ENCODE measurements around the gene BRCA1. TPM values are rescaled to one million over a fixed set of nuclear protein-coding genes. Genes with fewer than 3 reads are reported as not detected.
"Not testable (repeated sequence)": the region's sequence is repeated elsewhere in the genome, so short reads cannot be mapped to it uniquely, and the experiment has no call there.

BRCA1 gene
- total RNA-seq, 1 donor from 2014 or later: 3.4 TPM

DNA sequence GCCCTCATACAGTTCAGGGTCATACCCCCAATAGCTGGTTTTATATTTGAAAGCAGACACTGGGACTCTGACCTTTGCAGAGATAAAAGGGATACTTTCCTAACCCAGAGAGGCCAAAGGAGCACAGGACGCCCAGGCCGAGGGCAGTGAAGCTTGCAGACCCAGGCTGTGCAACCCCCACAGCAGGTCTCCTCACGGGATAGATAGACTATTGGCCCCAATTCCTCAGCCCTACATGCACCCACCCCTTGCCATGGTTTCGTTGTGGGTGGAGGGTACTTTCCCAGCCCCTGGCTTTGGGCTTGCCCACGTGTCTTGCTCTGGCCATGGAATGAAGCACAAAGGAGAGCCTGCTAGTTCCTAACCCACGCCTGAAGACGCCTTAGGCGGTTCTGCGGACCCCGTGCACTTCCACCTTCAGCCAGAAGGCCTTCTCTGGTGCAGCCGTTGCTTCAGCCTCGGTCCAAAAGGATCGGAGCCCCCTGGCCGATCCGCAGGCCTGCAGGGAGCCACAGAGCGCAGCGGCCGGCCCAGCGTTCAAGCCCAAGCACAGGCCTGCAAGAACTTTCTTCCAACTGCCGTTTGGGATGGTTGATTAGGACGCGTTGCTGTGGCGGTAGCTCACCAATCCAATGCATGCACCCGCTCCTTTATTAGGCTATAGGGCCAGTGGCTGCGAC, 9.8 kb upstream of the BRCA1 start:
- DNase-seq (ENCODE audit: low spot score): peak; percentile 73

GRCh38 chr17:43133439-43133838, 8.3 kb upstream of the BRCA1 start:
- not testable (repeated sequence) for DNase-seq (ENCODE audit: low spot score)

- no peak for DNase-seq (ENCODE audit: low spot score)
Measured at GRCh38 chr17:43132117-43132516, 7.0 kb upstream of the BRCA1 start.

GRCh38 chr17:43129671-43130010, 4.5 kb upstream of the BRCA1 start:
- DNase-seq (ENCODE audit: low spot score): no peak

- peak; percentile 26 for DNase-seq (ENCODE audit: low spot score)
Measured at GRCh38 chr17:43127333-43127876, 2.2 kb upstream of the BRCA1 start.

GRCh38 chr17:43126911-43127290, 1.7 kb upstream of the BRCA1 start:
- DNase-seq (ENCODE audit: low spot score): peak; percentile 81

- peak; percentile 74 for DNase-seq (ENCODE audit: low spot score)
Measured at GRCh38 chr17:43125967-43126910, 1.1 kb upstream of the BRCA1 start.

DNA sequence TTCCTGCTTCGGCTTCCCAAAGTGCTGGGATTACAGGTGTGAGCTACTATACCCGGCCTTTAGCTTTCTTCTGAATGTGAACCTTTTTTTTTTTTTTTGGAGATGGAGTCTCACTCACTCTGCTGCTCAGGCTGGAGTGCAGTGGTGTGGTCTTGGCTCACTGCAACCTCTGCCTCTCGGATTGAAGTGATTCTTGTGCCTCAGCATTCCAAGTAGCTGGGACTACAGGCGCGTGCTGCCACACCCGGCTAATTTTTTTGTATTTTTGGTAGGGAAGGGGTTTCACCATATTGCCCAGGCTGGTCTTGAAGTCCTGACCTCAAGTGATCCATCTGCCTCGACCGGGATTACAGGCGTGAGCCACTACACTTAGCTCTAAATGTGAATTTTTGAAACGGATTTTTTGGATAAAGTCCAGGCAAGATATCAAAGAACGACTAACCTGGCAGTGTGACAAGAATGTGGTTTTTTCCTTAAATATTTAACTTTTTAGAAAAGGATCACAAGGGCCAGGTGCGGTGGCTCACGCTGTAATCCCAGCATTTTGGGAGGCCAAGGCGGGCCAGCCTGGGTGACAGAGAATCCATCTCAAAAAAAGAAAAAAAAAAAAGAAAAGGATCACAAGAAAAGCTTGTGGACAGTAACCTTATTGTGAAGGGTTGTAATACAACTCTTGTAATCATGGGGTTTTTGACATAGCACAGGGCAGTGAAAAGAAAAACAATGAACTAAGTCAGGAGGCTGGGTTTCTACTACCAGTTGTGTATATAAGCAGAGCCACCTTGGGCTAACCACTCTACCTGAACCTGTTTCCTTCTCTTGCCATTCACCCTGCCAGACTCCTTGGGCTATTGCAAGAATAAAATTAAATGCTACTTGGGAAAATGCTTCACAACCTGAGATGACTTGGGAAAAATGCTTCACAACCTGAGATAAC, 6.2 kb downstream of the BRCA1 start:
- no peak for DNase-seq (ENCODE audit: low spot score)

DNA sequence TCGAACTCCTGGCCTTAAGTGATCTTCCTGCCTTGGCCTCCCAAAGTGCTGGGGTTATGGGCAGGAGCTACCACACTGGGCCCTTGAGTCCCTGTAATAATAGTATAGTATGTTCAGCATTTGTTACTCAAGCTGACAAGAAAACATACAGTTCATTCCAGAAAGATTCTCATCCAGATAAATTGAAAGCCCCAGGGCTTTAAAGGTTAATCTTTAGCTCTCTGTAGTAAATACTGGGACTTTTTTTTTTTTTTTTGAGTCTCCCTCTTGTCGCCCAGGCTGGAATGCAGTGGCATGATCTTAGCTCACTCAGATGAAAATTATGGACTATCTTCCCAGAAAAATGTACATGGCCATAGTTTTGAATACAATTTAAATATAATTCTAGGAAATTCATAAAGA, 11.0 kb downstream of the BRCA1 start:
- no peak for DNase-seq (ENCODE audit: low spot score)

DNA sequence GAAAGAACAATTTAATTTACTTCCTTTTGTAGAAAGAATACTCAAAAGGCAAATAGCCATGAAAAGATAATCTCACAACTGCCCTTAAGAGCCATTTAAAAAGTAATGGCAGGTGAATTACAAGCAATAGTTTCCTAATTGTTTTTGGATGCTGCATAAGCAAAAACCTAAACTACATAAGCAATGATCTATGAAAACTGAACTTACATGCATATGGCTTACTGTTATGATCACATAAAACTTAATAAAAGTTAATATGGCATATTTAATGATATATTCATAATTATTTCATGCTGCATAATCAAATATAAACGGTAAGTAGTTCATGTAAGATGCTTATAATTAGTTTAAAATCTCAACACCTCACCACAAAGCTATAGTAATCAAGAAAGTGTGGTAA, 18.6 kb downstream of the BRCA1 start:
- no peak for DNase-seq (ENCODE audit: low spot score)

DNA sequence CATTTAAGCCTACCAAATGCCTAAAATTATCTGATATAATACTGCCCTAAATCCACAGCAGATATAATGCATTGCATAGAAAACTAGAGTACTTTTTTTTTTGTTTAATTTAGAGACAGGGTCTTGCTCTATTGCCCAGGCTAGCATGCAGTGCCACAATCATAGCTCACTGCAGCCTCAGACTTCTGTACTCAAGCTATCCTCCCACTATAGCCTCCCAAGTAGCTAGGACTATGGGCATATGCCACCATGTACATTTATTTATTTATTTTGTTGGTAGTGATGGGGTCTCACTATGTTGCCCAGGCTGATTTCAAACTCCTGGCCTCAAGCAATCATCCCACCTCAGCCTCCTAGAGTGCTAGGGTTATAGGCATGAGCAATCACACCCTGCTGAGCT, 20.0 kb downstream of the BRCA1 start:
- DNase-seq (ENCODE audit: low spot score): no peak

GRCh38 chr17:43104665-43105064, 20.5 kb downstream of the BRCA1 start:
- no peak for DNase-seq (ENCODE audit: low spot score)

- not testable (repeated sequence) for DNase-seq (ENCODE audit: low spot score)
Measured at GRCh38 chr17:43095364-43095763, 29.8 kb downstream of the BRCA1 start.

DNA sequence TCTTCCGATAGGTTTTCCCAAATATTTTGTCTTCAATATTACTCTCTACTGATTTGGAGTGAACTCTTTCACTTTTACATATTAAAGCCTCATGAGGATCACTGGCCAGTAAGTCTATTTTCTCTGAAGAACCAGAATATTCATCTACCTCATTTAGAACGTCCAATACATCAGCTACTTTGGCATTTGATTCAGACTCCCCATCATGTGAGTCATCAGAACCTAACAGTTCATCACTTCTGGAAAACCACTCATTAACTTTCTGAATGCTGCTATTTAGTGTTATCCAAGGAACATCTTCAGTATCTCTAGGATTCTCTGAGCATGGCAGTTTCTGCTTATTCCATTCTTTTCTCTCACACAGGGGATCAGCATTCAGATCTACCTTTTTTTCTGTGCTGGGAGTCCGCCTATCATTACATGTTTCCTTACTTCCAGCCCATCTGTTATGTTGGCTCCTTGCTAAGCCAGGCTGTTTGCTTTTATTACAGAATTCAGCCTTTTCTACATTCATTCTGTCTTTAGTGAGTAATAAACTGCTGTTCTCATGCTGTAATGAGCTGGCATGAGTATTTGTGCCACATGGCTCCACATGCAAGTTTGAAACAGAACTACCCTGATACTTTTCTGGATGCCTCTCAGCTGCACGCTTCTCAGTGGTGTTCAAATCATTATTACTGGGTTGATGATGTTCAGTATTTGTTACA, 30.9 kb downstream of the BRCA1 start:
- no peak for DNase-seq (ENCODE audit: low spot score)

- no peak for DNase-seq (ENCODE audit: low spot score)
Measured at GRCh38 chr17:43092901-43093300, 32.3 kb downstream of the BRCA1 start.

GRCh38 chr17:43090022-43090421, 35.1 kb downstream of the BRCA1 start:
- DNase-seq (ENCODE audit: low spot score): no peak

GRCh38 chr17:43085474-43085873, 39.7 kb downstream of the BRCA1 start:
- DNase-seq (ENCODE audit: low spot score): no peak

- no peak for DNase-seq (ENCODE audit: low spot score)
Measured at GRCh38 chr17:43079641-43080302, 45.4 kb downstream of the BRCA1 start.

GRCh38 chr17:43074869-43075268, 50.3 kb downstream of the BRCA1 start:
- no peak for DNase-seq (ENCODE audit: low spot score)

GRCh38 chr17:43070872-43071271, 54.3 kb downstream of the BRCA1 start:
- DNase-seq (ENCODE audit: low spot score): no peak
